Left lung (tissue), 10 donors: ENCODE measurements around the gene ING5. TPM values are rescaled to one million over a fixed set of nuclear protein-coding genes. Genes with fewer than 3 reads are reported as not detected.

Source experiments
- ATAC-seq: fragments of 200-7000 bp; cut with Tn5 transposase; one replicate; pipeline ENCODE4 v1.9.1; 2020; ENCODE audit warnings: moderate library complexity
- DNase-seq, 4 donors: peaks; one replicate each; pipeline ENCODE4 v3.0.0-alpha.2; 2013 to 2020
- H3K27ac ChIP-seq, 2 donors: fragments of 200-600 bp; sonication (generic) in 1 of 2; one replicate each; pipeline versions ENCODE4 v1.5.0 to v1.8.0; 2020 to 2021
- H3K27me3 ChIP-seq, 2 donors: fragments of 200-600 bp; sonication (generic) in 1 of 2; one replicate each; pipeline versions ENCODE4 v1.5.0 to v1.8.0; 2020 to 2021
- H3K36me3 ChIP-seq, 2 donors: fragments of 200-600 bp; sonication (generic) in 1 of 2; one replicate each; pipeline versions ENCODE4 v1.5.0 to v1.8.0; 2020 to 2021
- H3K4me1 ChIP-seq, 2 donors: fragments of 200-600 bp; one replicate each; pipeline ENCODE4 v1.8.0; 2021
- H3K4me3 ChIP-seq, 2 donors: fragments of 200-600 bp; sonication (generic) in 1 of 2; one replicate each; pipeline versions ENCODE4 v1.5.0 to v1.8.0; 2020 to 2021; ENCODE audit warnings: mild to moderate bottlenecking in 1 of 2
- H3K9me3 ChIP-seq, 2 donors: fragments of 200-600 bp; sonication (generic) in 1 of 2; one replicate each; pipeline versions ENCODE4 v1.5.0 to v1.8.0; 2020 to 2021
- CTCF ChIP-seq, 2 donors: fragments of 200-600 bp; sonication (generic) in 1 of 2; IDR thresholded peaks; one replicate each; pipeline versions ENCODE4 v1.5.0 to v1.8.0; 2021; ENCODE audit warnings: antibody characterized with exemption in 2 of 2
- intact Hi-C, 2 donors: fragments of 100-400 bp; cut with DNase I; formaldehyde crosslinking; loops; one replicate each; pipeline versions ENCODE4 v1.11.2 to v1.14.2; 2022
- polyA plus RNA-seq, 6 donors: library from polyadenylated mRNA; unstranded; fragments of 120-200 nt; gene quantifications; one replicate each; pipeline ENCODE4 v1.2.1, GENCODE V29; 2013; ENCODE audit not compliant: insufficient read length in 6 of 6
- total RNA-seq, 2 donors: library from RNA; stranded (reverse); fragmentation: NEBNext Ultra II Directional; extraction: Animal tissue kit (Norgen Biotek cat#: 25700); gene quantifications; one replicate each; pipeline ENCODE4 v1.2.1, GENCODE V29; 2021
- donor health status: DM: no; HTN: yes; CAD: no.
- donor health status: DM: no; HTN: no; CAD: no.

Gene ING5
- total and polyA plus RNA-seq, 8 donors: 27.6 to 49.1 (median 43.9) TPM

- Histone ChIP-seq H3K27ac (peak overlapping the region; percentile 33 to 84), H3K4me3 (peak overlapping the region; percentile 98), H3K27me3 (no peaks in the 10 kb centered on the region), H3K4me1 (peaks cover 4 to 52% of the 10 kb centered on the region in 2 donors), H3K36me3 (peaks cover 0 to 6% of the 10 kb centered on the region in 2 donors), H3K9me3 (no peaks in the 10 kb centered on the region)
- ATAC-seq: no peak
- TF ChIP-seq CTCF (IDR thresholded peaks at IDR 0.05): no peak
- intact Hi-C loops: loop anchor here in 1 of 2 donors (10.0 kb wide), 1 partner anchor 141 kb away; no protein-coding TSS in a partner anchor
- peak in 1 of 4 donors; percentile 60 for DNase-seq
Observed at GRCh38 chr2:241733391-241734207, 31.8 kb downstream of the ING5 start.

- intact Hi-C loops: loop anchor here in 1 of 2 donors (10.0 kb wide), 1 partner anchor 141 kb away; no protein-coding TSS in a partner anchor
- Histone ChIP-seq H3K27ac (peak overlapping the region; percentile 33 to 84), H3K9me3 (no peaks in the 10 kb centered on the region), H3K36me3 (peaks cover 0 to 6% of the 10 kb centered on the region in 2 donors), H3K27me3 (no peaks in the 10 kb centered on the region), H3K4me3 (peak overlapping the region; percentile 98), H3K4me1 (peaks cover 4 to 52% of the 10 kb centered on the region in 2 donors)
- TF ChIP-seq CTCF (IDR thresholded peaks at IDR 0.05): no peak
- ATAC-seq (no peak), DNase-seq (no peak)
Observed at GRCh38 chr2:241734208-241734466, 32.3 kb downstream of the ING5 start.

GRCh38 chr2:241734467-241735208 is 32.8 kb downstream of the ING5 start, which contains the start of gene D2HGDH:
Gene D2HGDH (plus strand): TSS chr2:241734630. CDS start chr2:241735225, 595 bp downstream.
- H3K27ac ChIP-seq: peak within 1 kb of the TSS; percentile 84 to 87
- H3K9me3 ChIP-seq: no peaks in the 10 kb centered on the region
- H3K4me3 ChIP-seq: peak within 1 kb of the TSS; percentile 98
- peaks cover 4 to 55% of the 10 kb centered on the region in 2 donors for H3K4me1 ChIP-seq
- no peaks in the 10 kb centered on the region for H3K27me3 ChIP-seq
- peak; percentile 95 for ATAC-seq
- TF ChIP-seq CTCF (IDR thresholded peaks at IDR 0.05): no peak
- H3K36me3 ChIP-seq: peaks cover 0 to 6% of the 10 kb centered on the region in 2 donors
- peak; percentile 84 to 100 (median 93) for DNase-seq
- intact Hi-C loops: loop anchor here in 1 of 2 donors (10.0 kb wide), 1 partner anchor 140 kb away; no protein-coding TSS in a partner anchor

GRCh38 chr2:241736111-241736510 is 34.3 kb downstream of the ING5 start:
- H3K27me3 ChIP-seq: no peaks in the 10 kb centered on the region
- intact Hi-C loops: loop anchor here in 1 of 2 donors (10.0 kb wide), 1 partner anchor 139 kb away; no protein-coding TSS in a partner anchor
- peaks cover 0 to 6% of the 10 kb centered on the region in 2 donors for H3K36me3 ChIP-seq
- ATAC-seq (no peak), DNase-seq (peak in 1 of 4 donors; percentile 0)
- H3K4me3 ChIP-seq: no peak overlapping the region
- no peak for TF ChIP-seq CTCF (IDR thresholded peaks at IDR 0.05)
- H3K9me3 ChIP-seq: no peaks in the 10 kb centered on the region
- H3K27ac ChIP-seq: no peak overlapping the region
- H3K4me1 ChIP-seq: peaks cover 4 to 55% of the 10 kb centered on the region in 2 donors
